Muscle of leg (tissue), 16 donors: ENCODE data around the gene PIAS2. TPM values are rescaled to one million over a fixed set of nuclear protein-coding genes. Genes with fewer than 3 reads are reported as not detected.
"Not testable (repeated sequence)": the region's sequence is repeated elsewhere in the genome, so short reads cannot be mapped to it uniquely, and the experiment has no call there.

Experiments used
- DNase-seq: peaks from one replicate; pipeline ENCODE4 v3.0.0; 2013
- H3K27ac ChIP-seq: one replicate; pipeline ENCODE4 v1.5.1; 2013; ENCODE audit warnings: mild to moderate bottlenecking, low read length, control low read depth
- H3K27me3 ChIP-seq: one replicate; pipeline ENCODE4 v1.6.1; 2013; ENCODE audit warnings: low read length; ENCODE audit not compliant: control insufficient read depth, insufficient read depth
- H3K36me3 ChIP-seq: one replicate; pipeline ENCODE4 v1.6.1; 2013; ENCODE audit warnings: low read length; ENCODE audit not compliant: control insufficient read depth, insufficient read depth
- H3K4me1 ChIP-seq: one replicate; pipeline ENCODE4 v1.6.1; 2013; ENCODE audit warnings: low read length; ENCODE audit not compliant: control insufficient read depth, insufficient read depth
- H3K4me3 ChIP-seq: one replicate; pipeline ENCODE4 v1.5.1; 2013; ENCODE audit warnings: low read length, control low read depth
- H3K9me3 ChIP-seq: replicated peaks from 2 replicates; pipeline ENCODE4 v1.6.1; 2013; ENCODE audit warnings: low read depth, low read length; ENCODE audit not compliant: control insufficient read depth
- WGBS: methylation state at CpG from one replicate; pipeline ENCODE4 v1.1.5; 2013; ENCODE audit warnings: missing lambda C conversion rate; ENCODE audit not compliant: insufficient coverage; 5-methylcytosine and 5-hydroxymethylcytosine counted together
- long read RNA-seq, 11 donors: transcript quantifications; one replicate each; lab custom pipeline, GENCODE V29; 2026
- polyA plus RNA-seq, 8 donors: library from polyadenylated mRNA; unstranded; fragments of 120-200 nt; gene quantifications; one replicate each; pipeline versions ENCODE4 v1.2.1 to v1.2.3, GENCODE V29; 2013; ENCODE audit warnings: inconsistent platforms in 1 of 8, low replicate concordance in 1 of 8; ENCODE audit not compliant: insufficient read length in 8 of 8, insufficient read depth in 1 of 8
- total RNA-seq: library from RNA; stranded (reverse); fragments of 120-200 nt; gene quantifications from one replicate; pipeline ENCODE4 v1.2.4, GENCODE V29; 2013

Gene PIAS2, protein sequence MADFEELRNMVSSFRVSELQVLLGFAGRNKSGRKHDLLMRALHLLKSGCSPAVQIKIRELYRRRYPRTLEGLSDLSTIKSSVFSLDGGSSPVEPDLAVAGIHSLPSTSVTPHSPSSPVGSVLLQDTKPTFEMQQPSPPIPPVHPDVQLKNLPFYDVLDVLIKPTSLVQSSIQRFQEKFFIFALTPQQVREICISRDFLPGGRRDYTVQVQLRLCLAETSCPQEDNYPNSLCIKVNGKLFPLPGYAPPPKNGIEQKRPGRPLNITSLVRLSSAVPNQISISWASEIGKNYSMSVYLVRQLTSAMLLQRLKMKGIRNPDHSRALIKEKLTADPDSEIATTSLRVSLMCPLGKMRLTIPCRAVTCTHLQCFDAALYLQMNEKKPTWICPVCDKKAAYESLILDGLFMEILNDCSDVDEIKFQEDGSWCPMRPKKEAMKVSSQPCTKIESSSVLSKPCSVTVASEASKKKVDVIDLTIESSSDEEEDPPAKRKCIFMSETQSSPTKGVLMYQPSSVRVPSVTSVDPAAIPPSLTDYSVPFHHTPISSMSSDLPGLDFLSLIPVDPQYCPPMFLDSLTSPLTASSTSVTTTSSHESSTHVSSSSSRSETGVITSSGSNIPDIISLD
- total RNA-seq, result 30.4 TPM
- polyA plus RNA-seq, result 10 to 100 TPM; 17.2 to 25.4 (median 21.2) TPM
- long read RNA-seq, donor 1, result 0 reads
- long read RNA-seq, donor 2, full-length matches to known transcripts, result 1 of 1 reads
- long read RNA-seq, donor 2, partial matches to known transcripts, result 0 of 1 reads
- long read RNA-seq, donor 2, other reads (novel, unspliced or antisense), result 0 of 1 reads
- long read RNA-seq, donor 3, full-length matches to known transcripts, result 3 of 3 reads
- long read RNA-seq, donor 3, partial matches to known transcripts, result 0 of 3 reads
- long read RNA-seq, donor 3, other reads (novel, unspliced or antisense), result 0 of 3 reads
- long read RNA-seq, donor 4, partial matches to known transcripts, result 0 of 1 reads
- long read RNA-seq, donor 4, other reads (novel, unspliced or antisense), result 0 of 1 reads
- long read RNA-seq, donor 5, full-length matches to known transcripts, result 5 of 5 reads
- long read RNA-seq, donor 5, partial matches to known transcripts, result 0 of 5 reads
- long read RNA-seq, donor 5, other reads (novel, unspliced or antisense), result 0 of 5 reads
- long read RNA-seq, donor 6, full-length matches to known transcripts, result 3 of 3 reads
- long read RNA-seq, donor 6, partial matches to known transcripts, result 0 of 3 reads
- long read RNA-seq, donor 6, other reads (novel, unspliced or antisense), result 0 of 3 reads
- long read RNA-seq, donor 7, full-length matches to known transcripts, result 1 of 1 reads
- long read RNA-seq, donor 7, partial matches to known transcripts, result 0 of 1 reads
- long read RNA-seq, donor 7, other reads (novel, unspliced or antisense), result 0 of 1 reads
- long read RNA-seq, donor 8, partial matches to known transcripts, result 0 of 2 reads
- long read RNA-seq, donor 8, other reads (novel, unspliced or antisense), result 0 of 2 reads
- long read RNA-seq, donor 9, full-length matches to known transcripts, result 1 of 1 reads
- long read RNA-seq, donor 9, partial matches to known transcripts, result 0 of 1 reads
- long read RNA-seq, donor 9, other reads (novel, unspliced or antisense), result 0 of 1 reads
- long read RNA-seq, donor 10, full-length matches to known transcripts, result 7 of 7 reads
- long read RNA-seq, donor 10, partial matches to known transcripts, result 0 of 7 reads
- long read RNA-seq, donor 10, other reads (novel, unspliced or antisense), result 0 of 7 reads
- long read RNA-seq, donor 11, full-length matches to known transcripts, result 3 of 3 reads
- long read RNA-seq, donor 11, partial matches to known transcripts, result 0 of 3 reads
- long read RNA-seq, donor 11, other reads (novel, unspliced or antisense), result 0 of 3 reads

DNA sequence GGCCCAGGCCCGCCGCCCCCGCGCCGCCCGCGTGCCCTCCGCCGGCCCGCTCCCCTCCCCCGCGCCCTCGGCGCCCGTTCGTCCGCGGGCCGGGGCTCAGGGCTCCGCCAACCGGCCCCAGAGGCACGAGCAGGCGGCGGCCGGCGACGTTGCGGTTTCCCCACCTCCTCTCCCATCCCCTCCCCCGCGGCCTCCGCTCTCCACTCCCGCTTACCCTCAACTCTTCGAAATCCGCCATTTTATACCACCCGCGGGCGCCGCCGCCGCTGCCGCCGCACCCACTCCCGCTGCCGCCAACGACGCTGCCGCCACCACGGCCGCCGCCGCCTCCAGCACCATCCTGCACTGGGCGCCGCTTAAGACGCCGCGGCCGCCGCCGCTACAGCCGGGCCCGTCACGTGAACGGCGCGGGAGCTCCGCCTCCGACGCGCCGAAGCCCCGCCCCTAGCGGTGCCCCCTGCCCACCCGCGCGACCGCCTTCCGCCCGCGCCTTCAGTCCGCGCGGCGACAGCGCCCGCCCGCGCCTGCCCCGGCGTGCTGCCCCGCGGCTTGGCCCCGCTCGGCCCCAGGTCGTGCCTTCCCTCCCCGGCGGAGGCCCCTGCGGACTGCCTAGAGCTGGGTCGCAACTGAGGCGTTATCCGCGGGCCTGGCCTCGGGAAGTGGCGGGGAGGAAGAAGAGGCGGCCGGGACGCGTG lies at the start of gene PIAS2, which contains the start of gene KATNAL2:
Gene PIAS2, minus strand, starts transcription at position 400 of the 695 bp plus-strand sequence. Its CDS starts 162 bp downstream, at position 238.
Gene KATNAL2, plus strand, starts transcription at position 495 of the 695 bp plus-strand sequence. CDS start 29,271 bp downstream, outside the sequence.
- peak within 1 kb of the TSS; percentile 93 for H3K27ac ChIP-seq
- peaks cover 11% of the 10 kb centered on the region for H3K4me1 ChIP-seq
- peak within 1 kb of the TSS; percentile 82 for H3K4me3 ChIP-seq
- peak; percentile 90 for DNase-seq
- WGBS, result under 1% methylated on average over 93 of the region's 107 CpGs
- H3K9me3 ChIP-seq, result no peaks in the 10 kb centered on the region
- no peaks in the 10 kb centered on the region for H3K36me3 ChIP-seq
- H3K27me3 ChIP-seq, result no peaks in the 10 kb centered on the region

DNA sequence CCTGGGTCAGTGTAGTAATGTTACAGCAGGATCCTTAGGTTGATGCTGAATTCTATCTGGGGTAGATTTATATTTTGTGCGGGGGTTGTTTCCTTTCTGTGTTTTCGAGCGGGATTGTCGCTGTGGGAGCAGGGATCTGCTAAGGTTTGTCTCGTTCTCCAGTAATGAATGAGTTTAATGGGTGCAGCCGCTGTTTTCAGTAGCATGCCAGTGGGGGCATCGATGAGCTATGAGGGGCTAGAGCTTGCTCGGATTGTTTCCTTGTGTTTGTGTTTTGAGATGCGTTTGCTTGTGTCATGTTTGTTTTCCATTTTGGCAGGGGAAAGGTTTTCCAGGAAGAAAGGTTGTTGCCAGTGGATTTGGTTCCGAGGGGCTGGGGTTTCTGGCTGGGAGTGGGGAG lies 49.0 kb upstream of the PIAS2 start:
- H3K27me3 ChIP-seq, DNase-seq, H3K9me3 ChIP-seq, H3K36me3 ChIP-seq, H3K27ac ChIP-seq, H3K4me1 ChIP-seq, H3K4me3 ChIP-seq: not testable (repeated sequence)
- WGBS, result no CpG with 5 or more reads among the region's 10 CpGs

DNA sequence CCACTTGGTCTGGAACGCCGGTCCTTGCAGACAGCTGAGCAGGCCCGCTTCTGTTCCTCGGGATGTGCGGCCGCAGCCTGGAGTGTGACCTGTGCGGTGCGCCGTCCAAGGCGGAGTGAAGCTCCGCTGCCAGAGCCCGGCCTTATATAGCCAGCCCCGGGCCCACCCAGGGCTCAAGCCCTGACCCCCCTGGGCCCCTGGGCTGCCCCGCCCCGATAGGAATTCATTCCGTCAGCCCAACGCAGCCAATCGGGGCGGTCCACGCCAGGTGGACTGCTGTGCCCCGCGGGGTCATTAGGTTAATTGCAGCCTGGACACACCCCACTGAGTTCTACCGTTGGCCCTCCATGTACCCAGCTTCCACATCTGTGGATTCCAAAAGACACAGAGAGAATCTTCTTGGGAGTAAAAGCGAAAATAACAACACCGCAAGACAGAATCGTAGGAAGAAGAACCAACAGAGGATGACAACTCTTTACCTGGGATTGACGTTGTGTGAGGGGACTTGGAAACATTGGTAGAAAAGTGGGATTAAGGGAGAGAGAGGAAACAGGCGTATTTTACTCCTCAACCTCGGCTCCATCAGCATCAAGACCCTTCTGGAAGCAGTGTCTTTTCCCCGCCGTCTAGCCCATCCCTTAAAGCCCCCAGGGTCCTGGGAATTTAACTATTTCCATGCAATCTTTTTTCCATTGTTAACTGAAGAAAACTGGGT lies 47.4 kb upstream of the PIAS2 start:
- 90% methylated on average over 4 of the region's 31 CpGs for WGBS
- H3K27me3 ChIP-seq, H3K27ac ChIP-seq, H3K4me1 ChIP-seq, H3K9me3 ChIP-seq, H3K36me3 ChIP-seq, H3K4me3 ChIP-seq, DNase-seq: not testable (repeated sequence)

DNA sequence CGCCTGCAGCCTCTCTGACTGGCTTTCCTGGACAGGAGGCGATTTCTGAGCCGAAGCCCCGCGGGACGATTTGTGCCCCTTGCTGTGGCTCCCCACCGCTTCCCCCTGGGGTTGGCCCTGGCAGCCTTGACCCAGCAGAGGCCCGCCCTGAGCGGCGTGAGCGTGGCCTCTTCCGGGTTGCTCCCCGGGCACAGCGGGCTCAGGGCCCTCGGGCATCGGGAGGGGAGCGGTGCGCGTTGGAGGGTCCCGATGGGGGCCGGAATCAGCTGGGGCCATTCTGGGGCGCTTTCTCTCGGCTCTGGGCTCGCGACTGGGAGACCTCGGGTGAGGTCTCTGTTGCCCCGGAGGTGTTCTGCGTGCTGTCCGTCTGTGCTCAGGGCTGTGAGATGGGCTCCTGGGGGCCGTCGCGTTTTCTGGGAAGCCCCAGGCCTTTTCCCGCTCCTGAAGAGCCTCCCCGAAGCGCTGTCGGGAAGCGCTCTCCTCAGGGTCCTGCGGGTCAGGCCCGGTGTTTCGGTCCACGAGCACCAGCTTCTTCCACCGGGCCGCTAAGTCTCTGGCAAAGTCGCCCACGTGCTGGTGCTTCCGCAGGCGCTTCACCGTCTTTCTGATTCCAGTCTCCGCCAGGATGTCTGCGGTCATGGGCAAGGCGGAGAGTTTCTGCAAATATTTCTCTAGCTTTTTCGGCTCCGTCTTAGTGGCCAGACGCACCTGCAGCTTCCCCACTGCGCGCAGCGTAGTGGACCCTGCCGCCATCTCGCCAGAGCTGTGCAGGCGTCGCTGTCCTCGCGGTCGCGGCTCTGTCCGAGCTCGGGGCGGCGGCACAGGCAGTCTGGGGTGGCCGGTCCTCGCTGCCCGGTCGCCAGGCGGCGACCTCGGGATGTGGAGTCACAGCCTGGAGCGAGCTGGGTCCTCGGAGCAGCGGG lies 46.6 kb upstream of the PIAS2 start:
- DNase-seq, H3K4me3 ChIP-seq, H3K9me3 ChIP-seq, H3K36me3 ChIP-seq, H3K4me1 ChIP-seq, H3K27ac ChIP-seq, H3K27me3 ChIP-seq: not testable (repeated sequence)
- WGBS, result no CpG with 5 or more reads among the region's 79 CpGs

DNA sequence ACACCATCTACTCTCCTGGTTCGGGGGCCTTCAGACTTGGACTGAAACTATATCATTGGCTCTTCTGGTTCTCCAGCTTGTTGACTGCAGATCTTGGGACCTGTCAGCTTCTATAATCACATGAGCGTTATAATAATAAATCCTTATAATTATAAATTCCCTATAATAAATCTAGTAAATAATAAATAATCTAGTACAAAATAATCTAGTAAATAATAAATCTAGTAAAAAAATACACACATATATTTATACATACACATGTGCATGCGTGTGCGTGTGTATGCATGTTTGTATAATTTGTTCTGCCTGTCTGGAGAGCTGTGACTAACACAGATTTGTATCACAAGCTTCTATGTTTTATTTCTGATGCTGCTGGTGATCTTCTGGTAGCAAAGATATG lies 40.9 kb upstream of the PIAS2 start:
- no CpG with 5 or more reads among the region's 4 CpGs for WGBS
- H3K27ac ChIP-seq, result no peak overlapping the region
- H3K4me3 ChIP-seq, result no peak overlapping the region
- no peak for DNase-seq
- no peaks in the 10 kb centered on the region for H3K9me3 ChIP-seq
- H3K4me1 ChIP-seq, result no peaks in the 10 kb centered on the region
- no peaks in the 10 kb centered on the region for H3K27me3 ChIP-seq
- no peaks in the 10 kb centered on the region for H3K36me3 ChIP-seq

DNA sequence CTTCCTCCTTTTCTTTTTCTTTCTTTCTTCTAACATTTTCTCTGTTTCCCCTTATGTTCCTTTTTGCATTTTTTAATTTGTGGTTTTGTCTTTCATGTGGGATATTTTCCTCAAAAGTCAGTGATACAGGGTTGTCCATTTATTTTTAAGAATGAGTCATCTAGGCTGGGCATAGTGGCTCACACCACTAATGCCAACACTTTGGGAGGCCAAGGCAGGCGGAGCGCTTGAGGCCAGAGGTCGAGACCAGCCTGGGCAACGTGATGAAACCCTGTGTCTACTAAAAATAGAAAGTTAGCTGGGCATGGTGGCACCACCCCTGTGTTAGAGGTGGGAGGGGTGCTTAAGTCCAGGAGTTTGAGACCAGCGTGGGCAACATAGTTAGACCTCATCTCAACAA lies 35.9 kb upstream of the PIAS2 start:
- H3K36me3 ChIP-seq, result no peaks in the 10 kb centered on the region
- H3K27ac ChIP-seq, result no peak overlapping the region
- no peaks in the 10 kb centered on the region for H3K27me3 ChIP-seq
- no peak for DNase-seq
- no CpG with 5 or more reads among the region's 5 CpGs for WGBS
- no peak overlapping the region for H3K4me3 ChIP-seq
- no peaks in the 10 kb centered on the region for H3K9me3 ChIP-seq
- no peaks in the 10 kb centered on the region for H3K4me1 ChIP-seq

DNA sequence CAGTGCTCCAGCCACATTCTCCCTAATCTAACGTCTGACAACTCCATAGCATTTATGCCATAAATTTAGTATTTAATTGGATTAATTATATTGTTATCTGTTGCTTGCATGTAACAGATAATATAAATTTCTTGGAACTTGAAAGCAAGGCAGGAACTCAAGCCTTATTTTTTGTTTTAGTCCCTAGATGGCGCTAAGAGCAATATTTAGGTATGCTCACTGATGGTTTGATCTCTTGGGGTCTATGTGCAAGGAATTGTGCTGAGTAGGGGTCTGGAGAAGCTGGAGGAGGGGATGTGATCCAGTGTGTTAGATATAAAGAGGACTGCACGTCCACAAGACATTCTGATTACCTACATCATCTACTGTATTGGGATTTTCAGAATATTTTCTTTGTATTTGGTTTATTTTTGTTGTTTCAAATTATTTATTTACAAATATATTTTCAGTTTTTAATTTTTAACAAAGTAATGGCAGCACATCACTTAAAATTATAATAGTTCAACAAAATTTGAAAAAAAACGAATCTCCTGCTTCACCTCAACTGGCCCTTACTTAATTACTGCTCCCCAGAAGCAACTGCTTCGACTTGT lies 32.9 kb upstream of the PIAS2 start:
- Histone ChIP-seq H3K4me1 (no peaks in the 10 kb centered on the region), H3K27me3 (no peaks in the 10 kb centered on the region), H3K9me3 (no peaks in the 10 kb centered on the region), H3K4me3 (no peak overlapping the region), H3K27ac (no peak overlapping the region), H3K36me3 (no peaks in the 10 kb centered on the region)
- 78% methylated on average over 2 of the region's 5 CpGs for WGBS
- no peak for DNase-seq
